Neural cell (in vitro differentiated cells): ENCODE measurements around the gene ZNF500. TPM values are rescaled to one million over a fixed set of nuclear protein-coding genes. Genes with fewer than 3 reads are reported as not detected.

ENCODE experiments used
- H2AFZ ChIP-seq: fragments of 200-600, 300-800 bp; sonication (generic), shearing (Covaris generic); 2 replicates; pipeline ENCODE4 v1.6.0; 2014; ENCODE audit warnings: low read depth, mild to moderate bottlenecking, antibody characterized with exemption, low read length, moderate library complexity
- H3F3A ChIP-seq: fragments of 200-600 bp; shearing (Covaris generic); 2 replicates; pipeline ENCODE4 v1.6.1; 2016; ENCODE audit warnings: mild to moderate bottlenecking, moderate library complexity, mixed read lengths, antibody characterized with exemption, low read length; ENCODE audit not compliant: insufficient read depth, poor library complexity, severe bottlenecking
- H3K27ac ChIP-seq: fragments of 200-600, 300-800 bp; sonication (generic), shearing (Covaris generic); 2 replicates; pipeline ENCODE4 v1.5.1; 2014; ENCODE audit warnings: mild to moderate bottlenecking, low read length, moderate library complexity
- H3K27me3 ChIP-seq: fragments of 300-800, 200-600 bp; sonication (generic), shearing (Covaris generic); 2 replicates; pipeline ENCODE4 v1.6.0; 2014; ENCODE audit warnings: mild to moderate bottlenecking, low read depth, low read length, moderate library complexity; ENCODE audit not compliant: insufficient read depth
- H3K36me3 ChIP-seq: fragments of 300-800, 200-600 bp; sonication (generic), shearing (Covaris generic); 2 replicates; pipeline ENCODE4 v1.5.1; 2014; ENCODE audit warnings: mild to moderate bottlenecking, antibody characterized with exemption, low read length, moderate library complexity; ENCODE audit not compliant: insufficient read depth
- H3K4me2 ChIP-seq: fragments of 300-800, 200-600 bp; sonication (generic), shearing (Covaris generic); 2 replicates; pipeline ENCODE4 v1.6.0; 2014; ENCODE audit warnings: mild to moderate bottlenecking, low read length
- H3K4me3 ChIP-seq: fragments of 300-800, 200-600 bp; sonication (generic), shearing (Covaris generic); 2 replicates; pipeline ENCODE4 v1.5.1; 2014; ENCODE audit warnings: mild to moderate bottlenecking, low read length, moderate library complexity
- H3K79me2 ChIP-seq: fragments of 200-600 bp; shearing (Covaris generic); replicated peaks from 2 replicates; pipeline ENCODE4 v1.6.0; 2014; ENCODE audit warnings: mild to moderate bottlenecking, low read length, moderate library complexity; ENCODE audit not compliant: insufficient read depth
- H3K9ac ChIP-seq: fragments of 300-800, 200-600 bp; sonication (generic), shearing (Covaris generic); 2 replicates; pipeline ENCODE4 v1.6.1; 2016; ENCODE audit warnings: mild to moderate bottlenecking, low read length, mixed read lengths
- H3K9me2 ChIP-seq: fragments of 200-600 bp; shearing (Covaris generic); 2 replicates; pipeline ENCODE4 v1.6.1; 2016; ENCODE audit warnings: mild to moderate bottlenecking, low read length, mixed read lengths; ENCODE audit not compliant: insufficient read depth
- H3K9me3 ChIP-seq: fragments of 200-600, 300-800 bp; sonication (generic), shearing (Covaris generic); 2 replicates; pipeline ENCODE4 v1.6.1; 2016; ENCODE audit warnings: mild to moderate bottlenecking, mixed run types, low read length, moderate library complexity, mixed read lengths
- H4K20me1 ChIP-seq: fragments of 200-600 bp; shearing (Covaris generic); 2 replicates; pipeline ENCODE4 v1.6.1; 2016; ENCODE audit warnings: mild to moderate bottlenecking, mixed run types; ENCODE audit not compliant: insufficient read depth
- EP300 ChIP-seq: fragments of 450-650 bp; conservative IDR thresholded peaks from 2 replicates; pipeline ENCODE4 v1.6.1; 2014; ENCODE audit warnings: antibody characterized with exemption, mild to moderate bottlenecking, moderate library complexity; ENCODE audit not compliant: poor library complexity, severe bottlenecking
- EZH2 ChIP-seq: fragments of 200-600, 300-800 bp; shearing (Covaris generic), sonication (generic); IDR thresholded peaks from 2 replicates; pipeline ENCODE4 v1.6.1; 2014; ENCODE audit warnings: antibody characterized with exemption, low read length, borderline replicate concordance, mild to moderate bottlenecking; ENCODE audit not compliant: insufficient read depth, poor library complexity, severe bottlenecking
- MXI1 ChIP-seq: fragments of 450-650 bp; conservative IDR thresholded peaks from 2 replicates; pipeline ENCODE4 v1.6.1; 2014; ENCODE audit warnings: antibody characterized with exemption, mild to moderate bottlenecking; ENCODE audit not compliant: poor library complexity, severe bottlenecking
- POLR2AphosphoS5 ChIP-seq: IDR thresholded peaks from 2 replicates; pipeline ENCODE4 v1.6.1; 2012
- RAD21 ChIP-seq: fragments of 450-650 bp; conservative IDR thresholded peaks from 2 replicates; pipeline ENCODE4 v1.6.1; 2014; ENCODE audit warnings: antibody characterized with exemption, mild to moderate bottlenecking, moderate library complexity
- SMC3 ChIP-seq: fragments of 450-650 bp; conservative IDR thresholded peaks from 2 replicates; pipeline ENCODE4 v1.6.1; 2014; ENCODE audit warnings: antibody characterized with exemption, mild to moderate bottlenecking, moderate library complexity; ENCODE audit not compliant: poor library complexity
- TAF1 ChIP-seq: IDR thresholded peaks from 2 replicates; pipeline ENCODE4 v1.6.1; 2012; ENCODE audit warnings: low read depth
- polyA plus RNA-seq: library from polyadenylated mRNA; depleted of rRNA; stranded (reverse); fragments of >200 nt; gene quantifications from 2 replicates; pipeline ENCODE4 v1.2.3, GENCODE V29; 2014
- TF ChIP-seq, protein P1 (sequence below): IDR thresholded peaks from 2 replicates; pipeline ENCODE4 v1.6.1; 2012; ENCODE audit warnings: borderline replicate concordance
- TF ChIP-seq, protein P2 (sequence below): fragments of 450-650 bp; IDR thresholded peaks from 2 replicates; pipeline ENCODE4 v1.5.1; 2014; ENCODE audit warnings: antibody characterized with exemption, mild to moderate bottlenecking, moderate library complexity; ENCODE audit not compliant: poor library complexity, severe bottlenecking

ZNF500 gene
- polyA plus RNA-seq, 1 donor from 2014 or later = 16.0 TPM

DNA sequence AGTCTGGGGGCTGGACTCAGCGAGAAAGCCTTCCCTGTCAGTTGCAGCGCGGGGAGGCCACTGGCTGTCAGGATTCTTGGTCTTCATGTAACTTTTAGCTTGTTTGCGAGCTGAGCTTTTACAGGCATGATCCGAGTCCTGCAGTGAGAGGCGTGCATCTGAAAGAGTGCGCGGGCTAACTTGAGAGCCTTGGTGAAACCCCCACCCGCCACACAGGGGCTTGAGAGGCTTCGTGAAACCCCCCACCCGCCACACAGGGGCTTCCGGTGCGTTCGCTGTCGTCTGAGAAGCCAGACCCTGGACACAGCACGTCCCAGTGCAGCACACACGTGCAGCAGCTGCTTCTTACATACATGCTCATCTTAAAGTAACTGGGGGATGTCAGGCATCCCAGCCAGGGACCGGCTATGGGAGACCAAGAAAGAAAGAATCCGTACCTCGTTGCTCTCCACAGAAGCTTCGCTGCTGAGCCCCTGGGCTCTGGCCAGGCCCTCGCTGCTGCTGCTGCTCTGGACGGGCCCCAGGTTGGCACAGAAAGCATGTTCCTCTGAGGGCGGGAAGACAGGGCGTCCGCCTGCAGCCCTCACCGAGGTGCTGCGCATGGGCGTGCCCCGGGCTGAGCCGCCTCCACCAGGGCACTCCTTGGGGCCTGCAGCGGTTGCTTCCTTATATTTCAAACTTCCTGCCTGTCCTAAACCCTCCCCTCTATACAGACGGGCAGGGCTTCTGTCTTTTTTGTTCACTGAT lies 65.8 kb downstream of the ZNF500 start:
- Histone ChIP-seq H3K4me3 (no peak overlapping the region), H3K36me3 (no peaks in the 10 kb centered on the region), H3K9me2 (no peaks in the 10 kb centered on the region), H3K27me3 (no peaks in the 10 kb centered on the region), H3K27ac (no peak overlapping the region), H3K9me3 (no peaks in the 10 kb centered on the region), H3K4me2 (no peak overlapping the region), H2AFZ (no peak overlapping the region), H4K20me1 (no peaks in the 10 kb centered on the region), H3K79me2 (no peaks in the 10 kb centered on the region), H3K9ac (no peak overlapping the region), H3F3A (no peaks in the 10 kb centered on the region)
- TF ChIP-seq POLR2AphosphoS5 (no peak), SMC3 (no peak), EZH2 (no peak), TAF1 (no peak), EP300 (no peak), RAD21 (no peak), MXI1 (no peak)
- TF ChIP-seq, protein P1, sequence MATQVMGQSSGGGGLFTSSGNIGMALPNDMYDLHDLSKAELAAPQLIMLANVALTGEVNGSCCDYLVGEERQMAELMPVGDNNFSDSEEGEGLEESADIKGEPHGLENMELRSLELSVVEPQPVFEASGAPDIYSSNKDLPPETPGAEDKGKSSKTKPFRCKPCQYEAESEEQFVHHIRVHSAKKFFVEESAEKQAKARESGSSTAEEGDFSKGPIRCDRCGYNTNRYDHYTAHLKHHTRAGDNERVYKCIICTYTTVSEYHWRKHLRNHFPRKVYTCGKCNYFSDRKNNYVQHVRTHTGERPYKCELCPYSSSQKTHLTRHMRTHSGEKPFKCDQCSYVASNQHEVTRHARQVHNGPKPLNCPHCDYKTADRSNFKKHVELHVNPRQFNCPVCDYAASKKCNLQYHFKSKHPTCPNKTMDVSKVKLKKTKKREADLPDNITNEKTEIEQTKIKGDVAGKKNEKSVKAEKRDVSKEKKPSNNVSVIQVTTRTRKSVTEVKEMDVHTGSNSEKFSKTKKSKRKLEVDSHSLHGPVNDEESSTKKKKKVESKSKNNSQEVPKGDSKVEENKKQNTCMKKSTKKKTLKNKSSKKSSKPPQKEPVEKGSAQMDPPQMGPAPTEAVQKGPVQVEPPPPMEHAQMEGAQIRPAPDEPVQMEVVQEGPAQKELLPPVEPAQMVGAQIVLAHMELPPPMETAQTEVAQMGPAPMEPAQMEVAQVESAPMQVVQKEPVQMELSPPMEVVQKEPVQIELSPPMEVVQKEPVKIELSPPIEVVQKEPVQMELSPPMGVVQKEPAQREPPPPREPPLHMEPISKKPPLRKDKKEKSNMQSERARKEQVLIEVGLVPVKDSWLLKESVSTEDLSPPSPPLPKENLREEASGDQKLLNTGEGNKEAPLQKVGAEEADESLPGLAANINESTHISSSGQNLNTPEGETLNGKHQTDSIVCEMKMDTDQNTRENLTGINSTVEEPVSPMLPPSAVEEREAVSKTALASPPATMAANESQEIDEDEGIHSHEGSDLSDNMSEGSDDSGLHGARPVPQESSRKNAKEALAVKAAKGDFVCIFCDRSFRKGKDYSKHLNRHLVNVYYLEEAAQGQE = no peak
- TF ChIP-seq, protein P2, sequence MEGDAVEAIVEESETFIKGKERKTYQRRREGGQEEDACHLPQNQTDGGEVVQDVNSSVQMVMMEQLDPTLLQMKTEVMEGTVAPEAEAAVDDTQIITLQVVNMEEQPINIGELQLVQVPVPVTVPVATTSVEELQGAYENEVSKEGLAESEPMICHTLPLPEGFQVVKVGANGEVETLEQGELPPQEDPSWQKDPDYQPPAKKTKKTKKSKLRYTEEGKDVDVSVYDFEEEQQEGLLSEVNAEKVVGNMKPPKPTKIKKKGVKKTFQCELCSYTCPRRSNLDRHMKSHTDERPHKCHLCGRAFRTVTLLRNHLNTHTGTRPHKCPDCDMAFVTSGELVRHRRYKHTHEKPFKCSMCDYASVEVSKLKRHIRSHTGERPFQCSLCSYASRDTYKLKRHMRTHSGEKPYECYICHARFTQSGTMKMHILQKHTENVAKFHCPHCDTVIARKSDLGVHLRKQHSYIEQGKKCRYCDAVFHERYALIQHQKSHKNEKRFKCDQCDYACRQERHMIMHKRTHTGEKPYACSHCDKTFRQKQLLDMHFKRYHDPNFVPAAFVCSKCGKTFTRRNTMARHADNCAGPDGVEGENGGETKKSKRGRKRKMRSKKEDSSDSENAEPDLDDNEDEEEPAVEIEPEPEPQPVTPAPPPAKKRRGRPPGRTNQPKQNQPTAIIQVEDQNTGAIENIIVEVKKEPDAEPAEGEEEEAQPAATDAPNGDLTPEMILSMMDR = no peak

DNA sequence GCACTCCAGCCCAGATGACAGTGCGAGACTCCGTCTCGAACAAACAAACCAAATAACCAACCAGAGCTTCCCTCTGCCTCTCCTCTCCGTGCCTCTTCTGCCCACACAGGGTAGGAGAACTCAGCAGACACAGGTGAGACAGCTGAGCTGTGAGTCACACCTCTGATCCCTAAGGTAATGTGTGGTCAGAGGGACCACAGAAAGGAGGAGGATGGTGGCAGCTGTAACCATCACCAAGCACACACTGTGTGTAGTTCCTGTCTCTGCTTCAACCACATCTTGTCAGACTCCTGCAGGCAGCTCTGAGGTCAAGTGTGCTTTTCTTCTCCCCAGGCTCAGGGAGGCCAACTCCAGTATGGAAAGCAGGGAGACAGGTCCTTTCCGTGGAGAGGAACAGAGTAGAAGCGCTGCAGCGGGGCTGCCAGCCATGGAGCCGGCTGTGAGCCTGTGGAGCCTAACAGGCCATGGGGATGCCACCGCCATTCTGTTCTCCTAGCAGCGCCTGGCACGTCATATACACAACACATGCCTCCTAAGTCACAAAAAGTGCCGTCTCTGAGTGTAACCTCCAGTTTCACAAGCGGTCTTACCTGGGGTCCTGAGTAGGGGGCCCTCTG lies 66.5 kb downstream of the ZNF500 start:
- Histone ChIP-seq H3K27me3 (no peaks in the 10 kb centered on the region), H3K36me3 (no peaks in the 10 kb centered on the region)
- no peak for TF ChIP-seq TAF1
- TF ChIP-seq, protein P1 = no peak
- TF ChIP-seq EZH2 = no peak
- TF ChIP-seq, protein P2 = no peak
- no peak for TF ChIP-seq POLR2AphosphoS5
- TF ChIP-seq RAD21 = no peak
- no peak for TF ChIP-seq EP300
- TF ChIP-seq SMC3 = no peak
- TF ChIP-seq MXI1 = no peak

More for the DNA sequence above, 66.5 kb downstream of the ZNF500 start:
- no peak overlapping the region for H2AFZ ChIP-seq
- H4K20me1 ChIP-seq = no peaks in the 10 kb centered on the region
- H3K4me2 ChIP-seq = no peak overlapping the region
- no peak overlapping the region for H3K4me3 ChIP-seq
- H3F3A ChIP-seq = no peaks in the 10 kb centered on the region
- no peaks in the 10 kb centered on the region for H3K9me2 ChIP-seq
- H3K27ac ChIP-seq = no peak overlapping the region
- H3K79me2 ChIP-seq = no peaks in the 10 kb centered on the region
- no peaks in the 10 kb centered on the region for H3K9me3 ChIP-seq
- H3K9ac ChIP-seq = no peak overlapping the region
